GM21737 (cell line): ENCODE measurements around the gene CRAMP1.
"Not testable (repeated sequence)": the region's sequence is repeated elsewhere in the genome, so short reads cannot be mapped to it uniquely, and the experiment has no call there.

Experiments used
- ATAC-seq: cut with Tn5 transposase; IDR thresholded peaks from one replicate; pipeline ENCODE4 v1.9.1; 2021; ENCODE audit warnings: mild to moderate bottlenecking, moderate library complexity; ENCODE audit not compliant: unreplicated experiment

Gene CRAMP1

GRCh38 chr16:1676661-1677060 is 64.5 kb downstream of the CRAMP1 start:
- no peak for ATAC-seq

GRCh38 chr16:1677339-1677738 is 65.2 kb downstream of the CRAMP1 start:
- ATAC-seq: no peak

- ATAC-seq: peak; percentile 92
These were observed 65.9 kb downstream of the CRAMP1 start, which contains the start of gene JPT2 for GRCh38 chr16:1677942-1678499. Gene JPT2, plus strand, starts transcription at chr16:1678279. Its CDS starts 34 bp downstream, at chr16:1678313.

GRCh38 chr16:1678500-1679098 is 66.4 kb downstream of the CRAMP1 start:
- no peak for ATAC-seq

- no peak for ATAC-seq
These were observed 68.2 kb downstream of the CRAMP1 start for GRCh38 chr16:1680361-1680760.

GRCh38 chr16:1681032-1681431 is 68.9 kb downstream of the CRAMP1 start:
- ATAC-seq: no peak

- no peak for ATAC-seq
These were observed 75.5 kb downstream of the CRAMP1 start for GRCh38 chr16:1687427-1688316.

GRCh38 chr16:1688807-1689560 is 76.8 kb downstream of the CRAMP1 start:
- ATAC-seq: no peak

- no peak for ATAC-seq
These were observed 77.7 kb downstream of the CRAMP1 start for GRCh38 chr16:1689853-1690252.

GRCh38 chr16:1690810-1691209 is 78.7 kb downstream of the CRAMP1 start:
- ATAC-seq: no peak

- no peak for ATAC-seq
These were observed 79.1 kb downstream of the CRAMP1 start for GRCh38 chr16:1691276-1691675.

GRCh38 chr16:1691956-1692355 is 79.8 kb downstream of the CRAMP1 start:
- no peak for ATAC-seq

GRCh38 chr16:1696863-1697262 is 84.7 kb downstream of the CRAMP1 start:
- ATAC-seq: no peak

- no peak for ATAC-seq
These were observed 86.5 kb downstream of the CRAMP1 start for GRCh38 chr16:1698680-1699079.

GRCh38 chr16:1700246-1700645 is 88.1 kb downstream of the CRAMP1 start:
- no peak for ATAC-seq

GRCh38 chr16:1701216-1701878 is 89.2 kb downstream of the CRAMP1 start:
- no peak for ATAC-seq

- not testable (repeated sequence) for ATAC-seq
These were observed 93.1 kb downstream of the CRAMP1 start for GRCh38 chr16:1705324-1705687.

- peak; percentile 79 for ATAC-seq
These were observed 93.7 kb downstream of the CRAMP1 start, which contains the start of gene MAPK8IP3 for GRCh38 chr16:1705688-1706385. Gene MAPK8IP3, plus strand, starts transcription at chr16:1706195. Its CDS starts 145 bp downstream, at chr16:1706340.

- ATAC-seq: peak; percentile 20
These were observed 94.4 kb downstream of the CRAMP1 start for GRCh38 chr16:1706386-1707192.
